GM23338 (cell line): ENCODE results near the gene GRN. TPM values are rescaled to one million over a fixed set of nuclear protein-coding genes. Genes with fewer than 3 reads are reported as not detected.

Experiments
- ATAC-seq: fragments of 200-7000 bp; cut with Tn5 transposase; 3 replicates; pipeline ENCODE4 v1.9.1; 2020
- DNase-seq: peaks from one replicate; pipeline ENCODE4 v3.0.0-alpha.2; 2015; ENCODE audit warnings: low spot score
- H2AFZ ChIP-seq: fragments of 200-600 bp; sonication (generic); 2 replicates; pipeline ENCODE4 v1.8.0; 2016; ENCODE audit warnings: antibody characterized with exemption, mild to moderate bottlenecking, moderate library complexity
- H3F3A ChIP-seq: fragments of 200-600 bp; sonication (generic); replicated peaks from 2 replicates; pipeline ENCODE4 v1.8.0; 2017; ENCODE audit warnings: antibody characterized with exemption, mixed run types, low read depth
- H3K27ac ChIP-seq: fragments of 200-600 bp; sonication (generic); 2 replicates; pipeline ENCODE4 v1.6.1; 2016; ENCODE audit warnings: low read depth
- H3K27me3 ChIP-seq: fragments of 200-600 bp; sonication (generic); 2 replicates; pipeline ENCODE4 v1.8.0; 2016; ENCODE audit warnings: mild to moderate bottlenecking, mixed run types, moderate library complexity; ENCODE audit not compliant: insufficient read depth
- H3K36me3 ChIP-seq: fragments of 200-600 bp; sonication (generic); 2 replicates; pipeline ENCODE4 v1.8.0; 2016; ENCODE audit warnings: mild to moderate bottlenecking; ENCODE audit not compliant: insufficient read depth
- H3K4me1 ChIP-seq: fragments of 200-600 bp; sonication (generic); 2 replicates; pipeline ENCODE4 v1.8.0; 2016; ENCODE audit warnings: mild to moderate bottlenecking, moderate library complexity; ENCODE audit not compliant: insufficient read depth
- H3K4me2 ChIP-seq: fragments of 200-600 bp; sonication (generic); 2 replicates; pipeline ENCODE4 v1.7.1; 2017; ENCODE audit warnings: mixed run types
- H3K4me3 ChIP-seq: fragments of 200-600 bp; sonication (generic); 2 replicates; pipeline ENCODE4 v1.6.1; 2016; ENCODE audit warnings: mixed run types
- H3K79me2 ChIP-seq: fragments of 200-600 bp; sonication (generic); replicated peaks from 2 replicates; pipeline ENCODE4 v1.8.0; 2017; ENCODE audit warnings: mild to moderate bottlenecking; ENCODE audit not compliant: insufficient read depth
- H3K9me2 ChIP-seq: fragments of 200-600 bp; sonication (generic); 2 replicates; pipeline ENCODE4 v1.8.0; 2017; ENCODE audit not compliant: insufficient read depth
- H4K20me1 ChIP-seq: fragments of 200-600 bp; sonication (generic); replicated peaks from 2 replicates; pipeline ENCODE4 v1.8.0; 2017; ENCODE audit warnings: mild to moderate bottlenecking; ENCODE audit not compliant: insufficient read depth
- H3K27ac Mint-ChIP-seq: 2 replicates; pipeline ENCODE4 v1.8.0; 2020; ENCODE audit warnings: inconsistent platforms, mild to moderate bottlenecking, moderate library complexity, mixed read lengths
- H3K27me3 Mint-ChIP-seq: 3 replicates; pipeline ENCODE4 v1.8.0; 2022; ENCODE audit warnings: low read depth, mild to moderate bottlenecking, moderate library complexity, mixed read lengths, inconsistent platforms; ENCODE audit not compliant: insufficient read depth, poor library complexity
- H3K36me3 Mint-ChIP-seq: 3 replicates; pipeline ENCODE4 v1.8.0; 2021; ENCODE audit warnings: low read depth, mild to moderate bottlenecking, inconsistent platforms, moderate library complexity, mixed read lengths
- H3K4me1 Mint-ChIP-seq: 3 replicates; pipeline ENCODE4 v1.8.0; 2020; ENCODE audit warnings: mild to moderate bottlenecking, inconsistent platforms, mixed read lengths
- H3K4me3 Mint-ChIP-seq: 3 replicates; pipeline ENCODE4 v1.8.0; 2021; ENCODE audit warnings: moderate library complexity, mild to moderate bottlenecking, inconsistent platforms, mixed read lengths
- H3K9me3 Mint-ChIP-seq: 3 replicates; pipeline ENCODE4 v1.8.0; 2020; ENCODE audit warnings: moderate library complexity, mild to moderate bottlenecking, inconsistent platforms, mixed read lengths
- CTCF ChIP-seq, 2 experiments: fragments of 200-600 bp in 1 of 2; sonication (generic) in 1 of 2; conservative IDR thresholded peaks; 2 replicates each; pipeline versions ENCODE4 v1.5.1 to v1.6.1; 2016 to 2017; ENCODE audit warnings: antibody characterized with exemption in 2 of 2, low read depth in 2 of 2, mild to moderate bottlenecking in 2 of 2, moderate library complexity in 1 of 2
- ETS1 ChIP-seq: IDR thresholded peaks from 2 replicates; pipeline ENCODE4 v1.6.1; 2016; ENCODE audit warnings: antibody characterized with exemption
- EZH2 ChIP-seq: fragments of 200-600 bp; sonication (generic); IDR thresholded peaks from one replicate; pipeline ENCODE4 v1.8.0; 2017; ENCODE audit warnings: antibody characterized with exemption, mild to moderate bottlenecking, low read depth; ENCODE audit not compliant: unreplicated experiment
- EZH2phosphoT487 ChIP-seq: fragments of 200-600 bp; sonication (generic); IDR thresholded peaks from one replicate; pipeline ENCODE4 v1.8.1; 2018; ENCODE audit warnings: antibody characterized with exemption; ENCODE audit not compliant: unreplicated experiment
- JUNB ChIP-seq: IDR thresholded peaks from one replicate; pipeline ENCODE4 v1.6.1; 2016; ENCODE audit warnings: antibody characterized with exemption; ENCODE audit not compliant: unreplicated experiment
- POLR2AphosphoS5 ChIP-seq: IDR thresholded peaks from 2 replicates; pipeline ENCODE4 v1.6.1; 2016; ENCODE audit warnings: antibody characterized with exemption, low read depth
- REST ChIP-seq: IDR thresholded peaks from one replicate; pipeline ENCODE4 v1.6.1; 2018; ENCODE audit warnings: antibody characterized with exemption; ENCODE audit not compliant: unreplicated experiment
- STAT1 ChIP-seq: IDR thresholded peaks from one replicate; pipeline ENCODE4 v1.6.1; 2016; ENCODE audit warnings: antibody characterized with exemption; ENCODE audit not compliant: unreplicated experiment
- ZNF114 ChIP-seq: fragments of 250-450 bp; sonication (Bioruptor Pico); IDR thresholded peaks from 2 replicates; pipeline ENCODE4 v1.5.0; 2020; ENCODE audit warnings: mild to moderate bottlenecking, moderate library complexity
- ZNF462 ChIP-seq: fragments of 250-450 bp; sonication (Bioruptor Pico); IDR thresholded peaks from 2 replicates; pipeline ENCODE4 v1.5.0; 2020; ENCODE audit warnings: mild to moderate bottlenecking, moderate library complexity
- polyA plus RNA-seq: library from polyadenylated mRNA; unstranded; fragments of >200 nt; fragmentation: Nextera tagmentation; extraction: Ambion mirVana; gene quantifications from 2 replicates; pipeline ENCODE4 v1.2.1, GENCODE V29; 2016
- total RNA-seq: library from RNA; depleted of rRNA; stranded (reverse); fragments of >200 nt; shearing (Covaris generic); gene quantifications from 2 replicates; pipeline ENCODE4 v1.2.3, GENCODE V29; 2014

The GRN gene
- total and polyA plus RNA-seq, 2 experiments from 2014 or later = 101 to 216 TPM

- TF ChIP-seq ETS1 (no peak), STAT1 (no peak), ZNF114 (CRISPR knock-in tag) (no peak), REST (no peak), POLR2AphosphoS5 (no peak), EZH2 (no peak), CTCF (conservative IDR thresholded peaks at IDR 0.05; ENCODE audit: low read depth in 2 of 2) (no peak)
Observed at GRCh38 chr17:44304651-44305050, 40.5 kb upstream of the GRN start (continued).

GRCh38 chr17:44307387-44308186 is 37.5 kb upstream of the GRN start:
- H4K20me1 ChIP-seq = 0 out of 2 replicates have a peak, but pooled peaks cover 3% of the 10 kb centered on the region
- H3K4me1 Mint-ChIP-seq = peaks cover 40% of the 10 kb centered on the region
- H3K36me3 Mint-ChIP-seq = no peaks in the 10 kb centered on the region
- no peaks in the 10 kb centered on the region; the same call in 2 of the 3 replicates for H3K9me3 Mint-ChIP-seq
- no peaks in the 10 kb centered on the region for H3K79me2 ChIP-seq
- H3K27me3 ChIP-seq = no peaks in the 10 kb centered on the region
- peak overlapping the region; percentile 79 for H3K4me3 ChIP-seq
- peak overlapping the region; percentile 95 for H2AFZ ChIP-seq
- peaks cover 18% of the 10 kb centered on the region; the same call in 1 of the 2 replicates for H3K4me1 ChIP-seq
- H3K9me2 ChIP-seq = no peaks in the 10 kb centered on the region
- H3K27ac Mint-ChIP-seq = peak overlapping the region; percentile 9; the same call in 1 of the 2 replicates
- H3K27ac ChIP-seq = peak overlapping the region; percentile 92; the same call in 1 of the 2 replicates
- peak; percentile 80 for ATAC-seq
- H3K36me3 ChIP-seq = no peaks in the 10 kb centered on the region
- H3K4me2 ChIP-seq = peak overlapping the region; percentile 96
- peaks cover 19% of the 10 kb centered on the region for H3K27me3 Mint-ChIP-seq
- H3K4me3 Mint-ChIP-seq = peak overlapping the region; percentile 71
- peak; percentile 82 for DNase-seq
- H3F3A ChIP-seq = peaks cover 12% of the 10 kb centered on the region; the same call in 1 of the 2 replicates
- no peak for TF ChIP-seq JUNB
- TF ChIP-seq STAT1 = no peak
- TF ChIP-seq ZNF462 (CRISPR knock-in tag) = no peak
- no peak for TF ChIP-seq EZH2phosphoT487
